Measurements from ENCODE around the gene PLPPR3. TPM values are rescaled to one million over a fixed set of nuclear protein-coding genes. Genes with fewer than 3 reads are reported as not detected.

PLPPR3 gene
- total and polyA plus RNA-seq, 12 donors, result not detected

DNA sequence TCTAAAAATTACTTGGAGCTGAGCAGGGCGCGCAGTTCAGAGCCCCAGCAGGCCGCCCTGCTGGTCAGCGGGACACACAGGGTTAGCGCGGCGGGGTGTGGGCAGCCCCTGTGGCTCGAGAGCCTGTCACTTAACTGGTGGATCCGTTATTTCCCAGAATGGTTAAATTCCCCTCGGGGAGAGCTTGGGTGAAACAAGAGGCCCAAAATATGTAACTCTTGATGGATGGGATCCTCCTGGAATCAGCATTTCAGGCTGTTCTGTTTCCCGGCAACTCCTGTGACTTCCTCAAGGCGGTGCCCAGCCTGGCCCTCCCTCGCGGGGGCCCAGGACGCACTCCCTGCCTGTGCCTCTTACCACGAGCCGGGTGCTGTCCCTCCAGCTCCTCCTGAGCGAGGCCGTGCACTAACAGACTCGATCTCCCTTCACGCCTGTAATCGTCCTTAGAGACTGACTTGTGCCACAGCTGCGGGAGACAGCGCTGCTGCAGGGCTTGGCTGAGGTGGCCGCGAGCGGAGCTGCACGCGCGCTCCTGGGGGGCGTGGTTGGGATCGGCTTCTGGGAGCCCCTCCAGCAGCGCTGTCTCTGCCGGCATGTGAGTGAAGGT lies 14.8 kb downstream of the PLPPR3 start:
- 83 to 87% methylated on average over 34 of the region's 34 CpGs for WGBS, 2 donors
- intact Hi-C loops (cut with DNase I), result no loop called here
- DNase-seq, result no peak

DNA sequence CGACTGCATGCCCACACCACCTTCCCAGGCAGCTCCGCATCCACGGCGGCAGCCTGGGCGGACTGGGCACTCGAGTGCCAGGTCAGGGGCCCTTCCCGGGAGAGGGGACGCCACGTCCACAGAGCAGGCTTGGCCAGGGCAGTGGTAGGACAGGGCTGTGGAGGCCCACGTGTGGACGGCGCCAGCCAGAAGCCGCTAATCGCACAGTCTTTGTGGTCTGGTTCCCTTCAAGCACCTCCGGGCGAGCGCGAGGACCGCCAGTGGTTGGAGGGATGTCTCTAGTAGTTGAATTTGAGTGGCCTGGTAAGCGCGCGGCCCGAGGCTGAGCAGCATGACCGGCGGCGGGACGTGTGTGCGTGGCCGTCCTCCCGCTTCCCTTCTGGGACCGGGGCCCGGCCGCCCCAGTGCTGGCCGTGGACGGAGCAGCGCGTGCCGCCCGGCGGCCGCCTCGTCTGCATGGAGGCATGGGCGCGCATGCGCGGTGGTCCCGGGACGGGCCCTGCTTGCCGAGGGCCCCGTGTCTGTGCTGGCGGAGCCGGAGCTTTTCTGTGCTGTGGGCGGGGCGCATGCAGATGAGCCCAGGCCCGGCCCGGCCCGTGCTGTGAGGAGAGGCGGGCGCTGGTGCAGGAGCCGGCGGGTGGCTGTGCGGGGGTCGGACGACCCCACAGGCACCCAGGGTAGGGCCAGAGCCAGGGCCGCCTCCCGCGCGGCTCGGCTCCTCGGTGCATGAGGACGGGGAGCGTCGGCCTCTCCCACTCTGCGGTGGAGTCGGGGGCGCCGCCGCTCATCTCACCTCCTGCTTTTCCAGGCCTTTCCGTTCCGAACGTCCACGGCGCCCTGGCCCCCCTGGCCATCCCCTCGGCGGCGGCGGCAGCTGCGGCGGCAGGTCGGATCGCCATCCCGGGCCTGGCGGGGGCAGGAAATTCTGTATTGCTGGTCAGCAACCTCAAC lies 15.9 kb downstream of the PLPPR3 start:
- DNase-seq (no peak), ATAC-seq (no peak)
- Histone ChIP-seq H3K9me3 (no peaks in the 10 kb centered on the region), H3K4me3 (no peak overlapping the region), H3K27ac (no peak overlapping the region), H3K27me3 (no peaks in the 10 kb centered on the region), H3K4me1 (peaks cover 29 to 54% (median 35%) of the 10 kb centered on the region in 9 donors), H3K36me3 (peaks cover 12 to 99% (median 67%) of the 10 kb centered on the region in 9 donors)
- 88 to 90% methylated on average over 92 to 93 of the region's 93 CpGs for WGBS, 2 donors
- intact Hi-C loops (cut with DNase I), result no loop called here
- TF ChIP-seq, protein P1, sequence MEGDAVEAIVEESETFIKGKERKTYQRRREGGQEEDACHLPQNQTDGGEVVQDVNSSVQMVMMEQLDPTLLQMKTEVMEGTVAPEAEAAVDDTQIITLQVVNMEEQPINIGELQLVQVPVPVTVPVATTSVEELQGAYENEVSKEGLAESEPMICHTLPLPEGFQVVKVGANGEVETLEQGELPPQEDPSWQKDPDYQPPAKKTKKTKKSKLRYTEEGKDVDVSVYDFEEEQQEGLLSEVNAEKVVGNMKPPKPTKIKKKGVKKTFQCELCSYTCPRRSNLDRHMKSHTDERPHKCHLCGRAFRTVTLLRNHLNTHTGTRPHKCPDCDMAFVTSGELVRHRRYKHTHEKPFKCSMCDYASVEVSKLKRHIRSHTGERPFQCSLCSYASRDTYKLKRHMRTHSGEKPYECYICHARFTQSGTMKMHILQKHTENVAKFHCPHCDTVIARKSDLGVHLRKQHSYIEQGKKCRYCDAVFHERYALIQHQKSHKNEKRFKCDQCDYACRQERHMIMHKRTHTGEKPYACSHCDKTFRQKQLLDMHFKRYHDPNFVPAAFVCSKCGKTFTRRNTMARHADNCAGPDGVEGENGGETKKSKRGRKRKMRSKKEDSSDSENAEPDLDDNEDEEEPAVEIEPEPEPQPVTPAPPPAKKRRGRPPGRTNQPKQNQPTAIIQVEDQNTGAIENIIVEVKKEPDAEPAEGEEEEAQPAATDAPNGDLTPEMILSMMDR (IDR thresholded peaks at IDR 0.05), result no peak

More for the DNA sequence above, 14.8 kb downstream of the PLPPR3 start:
- Histone ChIP-seq H3K27ac (no peak overlapping the region), H3K9me3 (no peaks in the 10 kb centered on the region), H3K4me3 (no peak overlapping the region), H3K27me3 (no peaks in the 10 kb centered on the region), H3K36me3 (peaks cover 17 to 99% (median 77%) of the 10 kb centered on the region in 9 donors), H3K4me1 (peaks cover 18 to 43% (median 24%) of the 10 kb centered on the region in 9 donors)
- no peak for ATAC-seq
- TF ChIP-seq, protein P1 (IDR thresholded peaks at IDR 0.05), result no peak

DNA sequence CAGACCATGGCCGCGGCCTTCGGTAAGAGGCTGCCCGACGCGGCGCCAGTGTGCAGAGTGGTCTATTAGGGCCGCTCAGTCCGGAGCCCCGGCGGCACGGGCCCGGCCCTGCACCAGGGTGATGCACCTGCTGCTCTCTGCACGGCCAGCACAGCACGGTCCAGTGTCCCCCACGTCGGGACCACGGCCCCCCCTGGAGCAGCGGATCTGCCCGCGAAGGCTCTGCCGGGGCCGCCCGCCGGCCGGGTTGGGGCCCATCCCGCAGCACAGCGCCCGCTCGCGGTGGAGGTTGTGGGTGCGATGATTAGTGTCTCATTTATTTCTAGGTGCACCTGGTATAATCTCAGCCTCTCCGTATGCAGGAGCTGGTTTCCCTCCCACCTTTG lies 16.6 kb downstream of the PLPPR3 start:
- TF ChIP-seq, protein P1 (IDR thresholded peaks at IDR 0.05), result peak in 1 of 9 donors; percentile 49
- Histone ChIP-seq H3K4me1 (peaks cover 36 to 61% (median 42%) of the 10 kb centered on the region in 9 donors), H3K36me3 (peaks cover 7 to 99% (median 60%) of the 10 kb centered on the region in 9 donors), H3K9me3 (no peaks in the 10 kb centered on the region), H3K27me3 (no peaks in the 10 kb centered on the region), H3K27ac (no peak overlapping the region), H3K4me3 (no peak overlapping the region)
- DNase-seq (no peak), ATAC-seq (no peak)
- intact Hi-C loops (cut with DNase I), result no loop called here
- WGBS, 2 donors, result 89 to 91% methylated on average over 33 of the region's 33 CpGs

DNA sequence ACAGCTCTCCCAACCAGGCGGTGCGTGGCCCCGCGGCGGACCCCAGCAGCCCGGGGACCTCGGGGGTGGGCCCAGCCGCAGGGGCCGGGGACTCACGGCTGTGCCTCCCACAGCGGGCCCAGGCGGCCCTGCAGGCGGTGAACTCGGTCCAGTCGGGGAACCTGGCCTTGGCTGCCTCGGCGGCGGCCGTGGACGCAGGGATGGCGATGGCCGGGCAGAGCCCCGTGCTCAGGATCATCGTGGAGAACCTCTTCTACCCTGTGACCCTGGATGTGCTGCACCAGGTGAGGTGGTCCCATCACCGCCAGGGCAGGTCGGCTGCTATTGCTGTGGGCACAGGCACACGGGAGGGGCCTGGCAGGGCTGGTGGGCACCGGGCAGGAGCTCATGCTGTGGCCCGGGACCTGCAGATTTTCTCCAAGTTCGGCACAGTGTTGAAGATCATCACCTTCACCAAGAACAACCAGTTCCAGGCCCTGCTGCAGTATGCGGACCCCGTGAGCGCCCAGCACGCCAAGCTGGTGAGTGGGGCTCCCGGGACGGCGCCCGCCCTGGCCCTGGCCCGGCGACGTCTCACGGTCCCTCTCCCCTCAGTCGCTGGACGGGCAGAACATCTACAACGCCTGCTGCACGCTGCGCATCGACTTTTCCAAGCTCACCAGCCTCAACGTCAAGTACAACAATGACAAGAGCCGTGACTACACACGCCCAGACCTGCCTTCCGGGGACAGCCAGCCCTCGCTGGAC lies 17.2 kb downstream of the PLPPR3 start:
- ATAC-seq, result no peak
- intact Hi-C loops (cut with DNase I), result no loop called here
- DNase-seq, result no peak
- WGBS, 2 donors, result 92% methylated on average over 53 of the region's 53 CpGs
- Histone ChIP-seq H3K9me3 (no peaks in the 10 kb centered on the region), H3K36me3 (peaks cover 7 to 99% (median 54%) of the 10 kb centered on the region in 9 donors), H3K27me3 (no peaks in the 10 kb centered on the region), H3K4me3 (no peak overlapping the region), H3K27ac (peak overlapping the region in 1 of 10 donors; percentile 29), H3K4me1 (peaks cover 42 to 66% (median 47%) of the 10 kb centered on the region in 9 donors)
- TF ChIP-seq, protein P1 (IDR thresholded peaks at IDR 0.05), result no peak

Measured in heart right ventricle (tissue), 16 donors.